Measurements from ENCODE around the gene ANKS1A.

- TF ChIP-seq NFE2L2 (IDR thresholded peaks at IDR 0.05; ENCODE audit: low read depth, low read length) (no peak), MXI1 (IDR thresholded peaks at IDR 0.05; ENCODE audit: borderline replicate concordance, low read depth, low read length) (no peak), CTCF (conservative IDR thresholded peaks at IDR 0.05; ENCODE audit: low read depth, low read length) (no peak), USF2 (IDR thresholded peaks at IDR 0.05; ENCODE audit: low read depth, low read length) (no peak), MAZ (IDR thresholded peaks at IDR 0.05; ENCODE audit: borderline replicate concordance, low read depth, low read length) (no peak), RCOR1 (IDR thresholded peaks at IDR 0.05; ENCODE audit: insufficient replicate concordance, low read length) (no peak), POLR2A (IDR thresholded peaks at IDR 0.05; ENCODE audit: low read depth, low read length) (no peak)
These were observed 154.5 kb downstream of the ANKS1A start for GRCh38 chr6:35043381-35044130.

Measured in IMR-90 (cell line).